HG02884 (cell line): ENCODE results near the gene EME1.

Source experiments
- ATAC-seq: cut with Tn5 transposase; IDR thresholded peaks from one replicate; pipeline ENCODE4 v1.9.1; 2021; ENCODE audit warnings: mild to moderate bottlenecking, moderate library complexity; ENCODE audit not compliant: unreplicated experiment

EME1 gene

DNA sequence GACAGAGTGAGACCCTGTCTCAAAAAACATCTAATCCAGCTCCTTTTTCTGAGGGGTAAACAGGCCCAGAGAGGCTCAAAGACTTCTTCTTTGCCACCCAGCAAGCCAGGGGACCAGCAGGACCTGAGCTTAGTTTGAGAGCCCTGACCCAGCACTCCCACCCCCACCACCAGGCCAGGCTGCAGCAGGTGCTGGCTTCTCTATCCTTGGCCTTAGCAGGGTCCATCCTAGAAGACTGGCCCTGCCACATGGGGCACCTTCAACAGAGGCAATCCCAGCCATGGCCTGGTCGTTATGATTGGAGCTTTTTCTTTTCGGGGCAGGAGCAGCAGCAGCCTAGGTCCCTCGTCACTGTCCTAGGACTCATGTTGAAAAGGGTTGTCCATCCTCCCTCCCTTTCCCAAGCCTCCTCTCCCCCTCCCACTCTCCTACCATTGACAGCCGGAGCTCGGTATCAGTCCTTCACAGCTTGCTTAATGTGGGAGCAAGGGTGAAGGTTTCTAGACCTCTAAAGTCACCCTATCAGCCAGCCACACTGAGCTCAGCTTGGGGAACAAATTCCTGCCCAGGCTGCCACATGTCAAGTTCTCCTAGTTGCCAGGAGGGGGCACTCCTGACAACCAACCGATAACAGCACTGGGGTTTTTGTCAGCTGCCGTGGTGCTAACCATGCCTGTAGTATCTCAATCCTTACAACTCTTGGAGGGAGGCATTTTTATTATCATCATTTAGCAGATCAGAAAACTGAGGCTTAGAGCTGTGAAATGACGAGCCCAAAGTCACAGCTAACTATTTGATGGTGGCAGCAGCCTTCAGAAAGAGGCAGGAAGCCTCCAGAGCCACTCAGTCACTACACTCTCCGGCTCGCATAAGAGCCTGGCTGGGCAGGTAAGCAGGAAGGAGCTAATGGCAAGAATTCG is 11.2 kb upstream of the EME1 start:
- ATAC-seq = peak; percentile 70

DNA sequence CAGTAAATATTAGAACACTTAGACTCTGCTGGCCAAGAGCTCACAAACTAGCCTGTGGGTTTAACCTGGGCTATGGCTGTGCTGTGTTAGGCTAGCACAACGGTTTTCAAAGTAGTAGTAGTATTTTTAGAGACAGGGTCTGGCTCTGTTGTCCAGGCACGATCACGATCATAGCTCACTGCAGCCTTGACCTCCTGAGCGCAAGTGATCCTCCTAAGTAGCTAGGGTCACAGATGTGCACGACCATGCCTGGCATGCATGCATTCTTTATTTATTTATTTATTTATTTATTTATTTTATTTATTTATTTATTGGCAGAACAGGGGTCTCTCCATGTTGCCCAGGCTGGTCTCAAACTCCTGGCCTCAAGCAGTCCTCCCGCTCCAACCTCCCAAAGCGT is 10.4 kb upstream of the EME1 start:
- ATAC-seq = no peak

DNA sequence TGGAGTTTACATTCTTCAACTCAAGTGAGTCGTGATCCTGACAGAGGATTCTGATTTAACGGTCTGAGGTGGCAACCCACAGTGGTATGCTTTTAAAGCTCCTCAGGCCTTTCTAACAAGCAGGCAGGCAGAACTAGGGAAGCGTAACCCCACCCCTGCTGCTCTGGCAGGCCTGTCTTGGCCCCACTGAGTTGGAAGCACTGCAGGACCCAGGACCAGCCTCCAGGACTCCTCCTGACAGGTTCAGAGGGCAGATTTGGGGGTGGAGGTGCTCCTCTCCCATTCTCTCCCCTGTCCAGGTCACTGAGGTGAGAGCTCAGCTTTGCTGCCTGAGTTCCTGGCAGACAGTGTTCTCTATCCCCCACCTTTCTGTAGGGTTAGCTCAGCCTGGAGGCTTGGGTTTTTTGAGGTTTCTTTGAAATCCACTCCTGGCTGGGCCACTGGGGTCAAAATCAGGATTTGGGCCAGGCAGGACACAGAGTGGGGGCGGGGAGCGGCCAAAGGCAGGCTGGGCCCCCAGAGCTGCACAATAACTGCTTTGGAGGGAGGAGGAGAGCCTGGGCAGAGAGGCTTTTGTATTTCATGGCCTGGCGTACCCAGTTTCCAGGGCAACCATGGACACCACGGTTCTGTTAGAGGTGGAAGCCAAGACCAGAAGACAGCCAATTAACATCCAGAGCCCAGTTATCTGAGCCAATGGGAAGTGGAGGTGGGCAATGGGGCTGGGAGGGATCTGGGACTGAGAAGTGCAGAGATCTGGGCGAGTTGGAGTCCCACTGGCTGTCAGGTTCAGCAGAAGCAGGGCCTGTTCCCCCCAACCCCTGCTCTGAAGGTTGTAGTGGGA is 9.6 kb upstream of the EME1 start:
- no peak for ATAC-seq

DNA sequence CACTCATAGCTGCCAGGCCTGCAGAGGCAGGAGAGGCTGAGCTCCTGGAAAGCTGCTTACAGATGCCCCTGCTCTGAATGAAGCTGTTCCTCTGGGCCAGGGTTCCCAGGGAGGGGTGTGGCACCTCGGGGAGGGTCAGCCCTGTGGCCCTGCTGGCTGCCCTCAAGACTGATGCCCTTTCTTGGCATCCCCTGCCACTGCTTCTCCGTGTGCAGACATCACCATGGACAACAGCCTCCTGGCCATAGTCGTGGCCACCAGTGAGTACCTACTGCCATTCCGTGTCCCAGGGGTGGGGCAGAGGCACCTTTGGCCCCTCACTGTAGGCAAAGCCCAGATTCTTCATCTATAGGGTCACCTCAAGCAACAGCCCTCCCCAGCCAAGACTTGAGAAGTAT is 9.0 kb upstream of the EME1 start:
- ATAC-seq = no peak

DNA sequence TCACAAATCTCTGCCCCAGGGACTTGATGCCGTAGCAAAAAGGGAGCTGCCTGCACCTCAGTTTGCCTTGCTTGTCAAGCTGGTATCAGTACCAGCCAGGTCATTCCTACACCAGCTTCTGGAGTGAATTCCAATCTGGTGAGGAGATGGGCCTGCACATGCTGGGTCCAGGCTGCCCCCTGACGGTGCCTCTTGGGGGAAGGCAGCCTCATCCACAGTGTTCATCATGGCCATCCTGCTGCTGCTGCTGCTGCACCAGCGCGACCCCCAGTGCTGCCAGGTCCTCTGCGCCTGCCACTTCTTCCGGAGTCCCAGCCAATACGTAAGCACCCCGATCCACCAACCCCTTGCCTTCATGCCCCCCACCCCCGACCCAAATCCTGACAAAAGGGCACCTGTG is 8.3 kb upstream of the EME1 start:
- ATAC-seq = no peak

DNA sequence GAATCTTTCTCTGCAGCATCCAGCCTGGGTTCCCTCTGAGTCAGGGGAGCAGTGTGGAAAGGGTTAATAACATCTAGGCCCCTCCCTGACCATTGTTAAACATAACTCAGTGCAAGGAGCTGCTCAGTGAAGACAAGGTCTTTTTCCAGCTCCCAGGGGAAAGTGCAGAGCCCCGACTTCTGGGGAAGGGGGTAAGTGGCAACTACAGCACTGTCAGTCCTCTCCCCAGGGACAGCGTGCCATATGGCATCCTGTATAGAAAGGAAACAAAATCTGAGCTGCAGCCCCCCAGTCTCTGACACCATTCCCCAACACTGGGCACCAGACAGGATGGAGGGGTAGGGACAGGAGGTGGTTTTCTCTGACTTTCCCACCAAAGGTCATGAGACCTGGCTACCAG is 7.9 kb upstream of the EME1 start:
- no peak for ATAC-seq

DNA sequence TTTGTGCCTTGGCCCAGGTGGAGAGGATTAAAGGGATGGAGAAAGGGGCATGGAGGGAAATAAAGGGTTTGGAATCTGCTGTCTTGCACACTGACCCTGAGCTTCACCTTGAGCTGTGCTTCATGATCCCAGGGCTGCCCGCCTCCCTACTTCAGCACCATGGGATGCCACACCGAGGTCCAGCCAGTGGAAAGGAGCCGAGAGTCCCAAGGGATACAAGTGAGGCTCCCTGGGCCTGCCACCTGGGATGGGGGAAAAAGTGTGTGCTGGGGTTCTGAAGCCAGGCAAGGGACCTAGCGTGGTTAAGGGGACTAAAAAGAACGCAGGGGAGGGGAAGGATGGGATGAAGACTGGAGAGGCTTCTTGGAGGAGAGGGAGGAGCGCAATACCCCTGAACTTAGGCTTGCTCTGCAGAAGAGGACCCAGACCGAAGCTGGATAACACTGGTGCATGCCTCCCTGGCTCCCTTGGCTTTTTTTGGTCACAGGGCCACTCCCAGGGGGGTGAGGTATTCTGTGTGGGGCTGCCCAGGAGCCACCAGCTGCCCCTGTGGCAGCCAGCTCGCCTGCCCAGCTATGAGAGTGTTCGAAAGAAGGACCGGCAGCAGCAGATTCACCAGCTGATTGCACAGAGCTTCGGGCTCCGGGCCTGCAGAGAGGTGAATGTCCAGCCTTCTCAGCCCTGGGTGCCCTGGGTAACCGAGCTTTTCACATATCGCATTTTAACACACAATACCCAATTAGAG is 7.2 kb upstream of the EME1 start:
- no peak for ATAC-seq

DNA sequence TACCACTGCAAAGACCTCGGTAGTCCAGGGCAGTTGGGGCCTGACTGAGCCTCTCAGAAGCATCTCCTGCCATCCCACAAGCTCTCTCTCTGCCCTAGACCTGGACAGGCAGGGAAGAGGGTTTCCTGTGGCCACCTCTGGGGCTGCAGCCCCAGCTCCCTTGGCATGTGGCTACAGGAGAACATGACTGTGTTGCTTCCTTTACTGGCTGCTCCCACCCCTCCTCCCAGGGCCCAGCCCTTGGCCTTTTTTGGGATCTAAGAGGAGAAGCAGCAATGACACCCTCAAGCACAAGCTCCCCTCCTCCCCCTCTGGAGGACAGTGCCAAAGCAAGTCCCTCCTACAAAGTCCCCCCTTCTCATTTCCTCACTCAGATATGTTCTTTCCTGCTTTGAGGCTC is 5.6 kb upstream of the EME1 start:
- ATAC-seq = no peak

DNA sequence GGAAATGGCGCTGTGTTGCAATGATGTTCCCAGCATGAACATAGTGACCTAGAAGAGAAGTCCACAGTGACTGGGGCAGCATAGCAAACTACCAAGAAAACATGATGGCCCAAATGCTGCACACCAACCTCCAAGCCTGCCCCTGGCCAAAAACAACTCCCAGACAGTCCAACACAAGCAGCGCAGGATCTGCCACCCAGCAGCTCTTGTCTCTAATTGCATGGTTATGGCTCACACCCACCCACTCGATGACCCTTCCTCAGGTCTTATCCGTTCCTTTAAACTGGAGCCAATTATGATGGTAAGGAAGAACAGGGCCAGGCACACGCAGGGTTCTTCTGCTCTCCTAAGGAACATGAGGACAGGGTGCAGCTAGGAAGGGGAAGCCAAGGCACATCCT is 3.0 kb upstream of the EME1 start:
- ATAC-seq = no peak

DNA sequence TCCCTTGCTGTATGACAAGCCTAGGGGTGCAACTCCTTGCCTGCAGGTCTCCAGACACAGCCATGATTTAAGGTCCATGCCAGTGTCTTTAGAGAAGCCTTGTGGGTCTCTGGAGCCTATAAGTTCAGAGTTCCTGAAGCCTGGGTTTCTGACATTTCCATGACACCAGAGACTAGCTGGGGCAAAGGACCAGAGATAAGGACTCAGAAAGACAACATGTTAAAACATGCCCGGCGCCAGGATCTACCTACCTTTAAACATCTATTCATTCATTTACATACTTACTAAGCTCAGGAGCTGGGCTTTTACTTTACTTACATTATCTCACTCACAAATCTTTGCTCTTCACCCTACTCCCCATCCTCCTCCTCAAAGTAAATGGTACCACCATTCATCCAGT is 1.5 kb upstream of the EME1 start:
- no peak for ATAC-seq

DNA sequence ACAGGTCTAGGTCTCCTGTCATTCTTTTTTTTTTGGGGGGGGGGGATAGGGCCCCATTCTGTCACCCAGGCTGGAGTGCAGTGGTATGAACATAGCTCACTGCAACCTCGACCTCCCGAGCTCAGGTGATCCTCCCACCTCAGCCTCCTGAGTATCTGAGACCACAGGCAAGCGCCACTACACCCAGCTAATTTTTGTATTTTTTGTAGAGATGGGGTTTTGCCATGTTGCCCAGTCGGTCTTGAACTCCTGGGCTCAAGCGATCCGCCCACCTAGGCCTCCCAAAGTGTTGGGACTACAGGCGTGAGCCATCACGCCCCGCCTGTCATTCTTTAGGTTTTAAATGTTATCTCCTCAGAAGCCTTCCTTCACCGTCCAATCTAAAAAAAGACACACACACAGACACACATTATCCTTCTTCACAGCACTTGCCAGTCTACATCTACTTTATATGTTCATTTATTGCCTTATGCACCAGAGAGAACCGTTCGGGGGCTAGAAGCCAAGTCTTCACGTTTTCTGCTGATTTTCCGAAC is 739 bp upstream of the EME1 start:
- no peak for ATAC-seq

DNA sequence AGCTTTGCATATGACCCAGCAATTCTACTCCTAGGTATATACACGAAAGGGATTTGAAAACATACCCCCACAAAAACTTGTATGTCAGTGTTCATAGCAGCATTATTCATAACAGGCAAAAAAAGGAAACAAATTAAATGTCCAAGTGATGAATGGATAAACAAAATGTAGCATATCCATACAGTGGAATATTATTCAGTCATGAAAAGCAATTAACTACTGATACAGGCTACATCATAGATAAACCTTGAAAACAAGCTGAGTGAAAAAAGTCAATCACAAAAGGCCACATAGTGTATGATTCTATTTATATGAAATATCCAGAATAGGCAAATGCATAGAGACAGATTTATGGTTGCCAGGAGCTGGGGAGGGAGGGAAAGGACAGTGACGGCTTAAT is 676 bp downstream of the EME1 start:
- ATAC-seq = no peak

DNA sequence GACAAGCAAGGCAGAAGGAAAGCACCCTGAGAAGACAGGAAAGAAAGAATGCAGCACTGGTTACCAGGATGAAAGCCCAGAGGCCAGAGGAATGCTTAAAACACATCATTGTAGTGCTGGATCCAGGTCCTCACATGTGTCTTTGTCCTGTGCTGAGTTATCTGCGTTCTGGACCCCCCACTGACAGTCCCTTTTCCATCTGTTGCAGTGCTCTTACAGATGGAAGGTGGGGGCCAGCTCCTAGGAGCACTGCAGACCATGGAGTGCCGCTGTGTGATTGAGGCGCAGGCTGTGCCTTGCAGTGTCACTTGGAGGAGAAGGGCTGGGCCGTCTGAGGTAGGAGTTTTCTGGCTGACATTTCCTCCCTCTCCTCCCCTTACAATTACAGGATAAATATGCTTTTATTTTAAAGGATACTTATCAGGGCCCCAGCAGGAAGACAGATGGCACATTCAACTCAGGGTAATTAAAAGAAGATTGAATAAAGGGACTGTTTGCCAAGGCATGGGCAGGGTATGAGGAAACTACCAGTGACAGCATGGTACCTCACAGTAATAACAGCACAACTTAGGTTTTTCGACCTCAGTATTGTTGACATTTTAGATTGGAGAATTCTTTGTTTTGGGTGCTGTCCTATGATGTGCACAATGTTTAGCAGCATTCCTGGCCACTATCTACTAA is 3.0 kb downstream of the EME1 start:
- no peak for ATAC-seq

DNA sequence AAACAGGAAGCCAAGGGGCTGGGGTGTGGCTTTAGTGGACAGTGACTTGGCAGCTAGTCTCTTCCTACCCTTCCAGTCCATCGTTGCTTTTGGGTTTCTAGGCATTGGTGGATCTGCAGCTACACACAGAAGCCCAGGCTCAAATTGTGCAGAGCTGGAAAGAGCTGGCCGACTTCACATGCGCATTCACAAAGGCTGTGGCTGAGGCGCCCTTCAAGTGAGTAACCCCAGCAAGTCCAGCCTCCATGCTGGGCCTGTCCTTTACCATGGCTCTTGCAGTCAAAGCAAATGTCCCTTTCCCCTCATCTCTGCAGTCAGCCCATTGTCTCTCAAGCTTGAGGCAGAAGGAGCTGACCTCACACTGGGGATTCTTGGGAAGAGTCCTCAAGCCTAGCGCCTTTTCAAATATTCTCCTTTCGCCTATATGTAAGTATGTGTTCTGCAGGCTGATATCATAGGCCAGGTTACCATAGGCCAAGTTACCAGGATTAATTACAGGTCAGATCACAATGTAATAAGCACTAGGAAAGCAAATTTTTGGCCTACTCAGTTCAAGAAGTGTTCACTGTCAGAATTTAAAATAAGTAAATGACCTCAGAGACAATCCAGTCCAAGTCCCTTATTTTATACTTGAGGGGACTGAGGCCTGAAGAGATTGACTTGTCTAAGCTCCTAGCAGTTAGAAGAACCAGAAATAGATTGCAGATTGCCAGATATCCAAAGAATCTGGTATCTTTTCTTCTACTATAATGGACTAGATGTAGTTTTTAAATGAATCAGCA is 6.5 kb downstream of the EME1 start:
- ATAC-seq = no peak

DNA sequence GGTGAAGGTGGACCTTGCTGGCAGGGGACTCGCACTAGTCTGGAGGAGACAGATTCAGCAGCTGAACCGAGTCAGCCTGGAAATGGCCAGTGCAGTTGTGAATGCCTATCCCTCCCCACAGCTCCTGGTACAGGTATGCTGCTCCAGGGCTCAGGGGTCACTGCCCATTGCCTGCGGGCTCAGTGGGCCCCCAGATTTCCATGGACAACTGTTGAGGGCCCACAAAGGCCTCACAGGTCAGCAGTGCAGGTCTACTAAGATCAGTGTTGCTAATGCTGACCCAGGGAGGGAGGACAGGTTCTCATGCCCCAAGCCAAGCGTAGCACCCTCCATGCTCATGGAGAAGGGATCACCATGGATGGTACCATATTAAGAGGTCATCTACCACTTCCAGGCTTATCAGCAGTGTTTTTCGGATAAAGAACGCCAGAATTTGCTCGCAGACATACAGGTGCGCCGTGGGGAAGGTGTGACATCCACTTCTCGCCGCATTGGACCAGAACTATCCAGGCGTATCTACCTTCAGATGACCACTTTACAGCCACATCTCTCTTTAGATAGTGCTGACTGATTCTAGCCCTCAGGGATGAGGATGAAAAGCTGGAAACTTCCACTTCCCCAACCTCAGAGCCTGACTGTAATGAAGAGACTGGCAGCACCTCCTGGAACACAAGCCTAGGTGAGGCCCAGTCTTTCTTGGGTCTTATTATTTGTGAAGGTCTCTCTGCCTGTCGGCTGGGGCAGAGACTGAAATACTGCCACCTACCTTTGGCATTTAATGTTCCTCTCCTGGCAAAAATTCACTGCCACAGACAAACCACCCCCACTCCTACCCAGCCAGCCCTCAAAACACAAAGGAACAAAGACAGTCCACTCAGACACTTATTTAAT is 7.6 kb downstream of the EME1 start:
- ATAC-seq = no peak

DNA sequence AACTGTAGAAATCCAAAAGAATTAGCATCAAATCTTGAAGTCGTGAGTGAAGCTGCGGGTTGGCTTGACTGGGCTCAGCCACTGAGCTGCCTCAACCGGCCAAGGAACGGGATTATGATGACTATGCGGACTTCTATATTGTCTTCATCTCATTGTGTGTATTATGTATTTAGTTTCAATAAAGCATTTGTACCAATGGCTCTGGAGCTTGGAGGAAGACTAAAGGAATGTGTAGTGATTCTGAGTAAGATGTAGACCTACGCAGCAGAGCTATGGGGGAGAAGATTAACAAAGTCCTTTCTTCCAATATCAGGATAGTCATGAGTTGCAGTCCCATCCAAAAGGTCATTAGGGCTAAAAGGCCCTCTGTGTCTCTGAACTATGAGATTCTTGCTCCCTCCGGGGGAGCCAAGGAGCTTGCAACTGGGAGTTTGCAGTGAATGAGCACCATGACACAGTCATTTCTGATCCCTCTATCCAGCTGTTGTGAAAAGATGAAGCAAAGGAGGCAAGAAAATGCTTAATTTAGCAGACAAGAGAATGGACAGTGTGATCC is 8.3 kb downstream of the EME1 start:
- no peak for ATAC-seq

DNA sequence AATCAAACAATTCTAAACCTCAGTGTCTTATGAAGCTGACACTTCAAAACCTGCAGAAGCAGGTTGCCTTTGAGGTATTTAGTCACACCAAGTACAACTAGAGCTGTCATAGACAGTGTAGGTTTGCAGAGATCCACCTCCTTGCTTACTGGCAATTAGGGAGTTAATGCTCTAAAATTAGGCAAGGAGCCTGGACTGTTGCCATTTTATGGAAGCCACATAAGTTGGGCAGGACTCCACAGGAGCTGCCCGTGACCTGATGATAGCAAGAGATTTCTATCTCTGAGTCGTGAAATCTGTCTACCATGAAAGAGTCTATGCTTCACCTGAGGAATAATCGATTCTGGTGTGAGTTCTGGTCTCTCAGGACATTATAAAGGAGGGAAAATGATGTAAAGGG is 8.9 kb downstream of the EME1 start:
- ATAC-seq = no peak

DNA sequence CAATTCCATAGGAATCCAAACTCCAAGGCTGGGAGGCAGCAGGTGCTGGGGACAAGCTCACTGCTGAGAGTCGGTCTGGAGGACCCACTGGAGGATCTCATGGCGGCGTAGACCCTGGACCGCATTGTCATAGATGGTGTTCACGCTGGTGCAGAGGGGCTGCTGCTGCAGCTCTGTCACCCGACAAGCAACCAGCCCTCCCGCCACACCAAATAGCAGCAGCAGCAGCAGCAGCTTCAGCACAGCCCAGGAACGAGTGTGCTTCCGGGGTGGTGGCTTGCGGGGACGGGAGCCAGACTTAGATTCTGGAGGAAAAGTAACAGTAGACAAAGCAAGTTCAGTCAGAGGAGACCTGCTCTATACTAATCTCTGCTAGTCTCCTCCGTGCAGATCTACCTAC is 9.9 kb downstream of the EME1 start:
- ATAC-seq = no peak

DNA sequence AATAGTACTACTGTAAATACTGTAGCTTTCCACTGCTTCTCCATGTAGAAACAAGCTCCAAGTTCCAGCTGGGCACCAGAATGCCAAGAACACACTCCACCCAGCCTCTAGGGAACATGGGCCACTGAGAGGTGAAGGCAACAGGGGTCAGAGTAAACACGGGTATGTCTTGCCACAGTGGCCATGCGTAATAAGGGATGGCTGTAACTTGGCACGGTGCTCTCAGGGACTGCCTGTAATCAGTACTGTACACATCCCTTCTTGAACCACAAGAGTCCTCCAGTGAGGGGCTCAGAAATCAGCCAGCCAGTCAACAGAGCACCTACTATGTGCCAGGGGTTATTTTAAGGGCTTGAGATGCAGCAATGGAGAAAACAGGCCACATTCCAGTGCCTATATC is 13.5 kb downstream of the EME1 start:
- no peak for ATAC-seq
